Measurements from ENCODE around the gene PIEZO2.
"Not testable (repeated sequence)": the region's sequence is repeated elsewhere in the genome, so short reads cannot be mapped to it uniquely, and the experiment has no call there.

Gene PIEZO2

GRCh38 chr18:10928011-10928771, 221.2 kb downstream of the PIEZO2 start:
- no peak for DNase-seq (ENCODE audit: low read depth, low spot score)

GRCh38 chr18:10927286-10927992, 221.9 kb downstream of the PIEZO2 start:
- no peak for DNase-seq (ENCODE audit: low read depth, low spot score)

- no peak for DNase-seq (ENCODE audit: low read depth, low spot score)
Measured at GRCh38 chr18:10926621-10927161, 222.7 kb downstream of the PIEZO2 start.

- no peak for DNase-seq (ENCODE audit: low read depth, low spot score)
Measured at GRCh38 chr18:10924290-10924689, 225.1 kb downstream of the PIEZO2 start.

GRCh38 chr18:10923551-10924070, 225.8 kb downstream of the PIEZO2 start:
- DNase-seq (ENCODE audit: low read depth, low spot score): no peak

- DNase-seq (ENCODE audit: low read depth, low spot score): no peak
Measured at GRCh38 chr18:10923141-10923540, 226.2 kb downstream of the PIEZO2 start.

GRCh38 chr18:10922712-10923111, 226.7 kb downstream of the PIEZO2 start:
- DNase-seq (ENCODE audit: low read depth, low spot score): not testable (repeated sequence)

- not testable (repeated sequence) for DNase-seq (ENCODE audit: low read depth, low spot score)
Measured at GRCh38 chr18:10920309-10920708, 229.1 kb downstream of the PIEZO2 start.

GRCh38 chr18:10919851-10920250, 229.5 kb downstream of the PIEZO2 start:
- no peak for DNase-seq (ENCODE audit: low read depth, low spot score)

- no peak for DNase-seq (ENCODE audit: low read depth, low spot score)
Measured at GRCh38 chr18:10916865-10917264, 232.5 kb downstream of the PIEZO2 start.

- no peak for DNase-seq (ENCODE audit: low read depth, low spot score)
Measured at GRCh38 chr18:10916387-10916786, 233.0 kb downstream of the PIEZO2 start.

- not testable (repeated sequence) for DNase-seq (ENCODE audit: low read depth, low spot score)
Measured at GRCh38 chr18:10915748-10916147, 233.6 kb downstream of the PIEZO2 start.

- not testable (repeated sequence) for DNase-seq (ENCODE audit: low read depth, low spot score)
Measured at GRCh38 chr18:10914610-10915009, 234.8 kb downstream of the PIEZO2 start.

- no peak for DNase-seq (ENCODE audit: low read depth, low spot score)
Measured at GRCh38 chr18:10913919-10914318, 235.4 kb downstream of the PIEZO2 start.

GRCh38 chr18:10912790-10913545, 236.4 kb downstream of the PIEZO2 start:
- no peak for DNase-seq (ENCODE audit: low read depth, low spot score)

GRCh38 chr18:10909724-10910123, 239.6 kb downstream of the PIEZO2 start:
- DNase-seq (ENCODE audit: low read depth, low spot score): no peak

- DNase-seq (ENCODE audit: low read depth, low spot score): no peak
Measured at GRCh38 chr18:10908760-10909159, 240.6 kb downstream of the PIEZO2 start.

- DNase-seq (ENCODE audit: low read depth, low spot score): no peak
Measured at GRCh38 chr18:10907749-10908148, 241.6 kb downstream of the PIEZO2 start.

GRCh38 chr18:10901329-10901728, 248.0 kb downstream of the PIEZO2 start:
- DNase-seq (ENCODE audit: low read depth, low spot score): no peak

- DNase-seq (ENCODE audit: low read depth, low spot score): no peak
Measured at GRCh38 chr18:10900435-10900834, 248.9 kb downstream of the PIEZO2 start.

GRCh38 chr18:10899481-10899880, 249.9 kb downstream of the PIEZO2 start:
- DNase-seq (ENCODE audit: low read depth, low spot score): no peak

Measured in activated naive CD8-positive, alpha-beta T cell treated with anti-CD3 and anti-CD28 coated beads, Interleukin-2, amount 50 U/mL, for 16 hours (primary cell).